K562 (cell line): Measurements from ENCODE around the gene CENPX. TPM values are rescaled to one million over a fixed set of nuclear protein-coding genes. Genes with fewer than 3 reads are reported as not detected.

Experiments used
- CBX1 ChIP-seq: sonication (generic); IDR thresholded peaks from 2 replicates; pipeline ENCODE4 v1.6.1; 2016; ENCODE audit warnings: antibody characterized with exemption, low read depth, mild to moderate bottlenecking
- DMBX1 ChIP-seq: fragments of 250-450 bp; sonication (Bioruptor Pico); IDR thresholded peaks from 2 replicates; pipeline ENCODE4 v1.8.0; 2022; ENCODE audit warnings: inconsistent platforms, mild to moderate bottlenecking, moderate library complexity, borderline replicate concordance
- ELF4 ChIP-seq: fragments of 450-650 bp; formaldehyde crosslinking; IDR thresholded peaks from 2 replicates; pipeline ENCODE4 v1.4.0; 2022; ENCODE audit warnings: missing genetic modification characterization
- HSF4 ChIP-seq: fragments of 250-450 bp; sonication (Bioruptor Pico); IDR thresholded peaks from 2 replicates; pipeline ENCODE4 v2.1.2; 2022; ENCODE audit warnings: mild to moderate bottlenecking, moderate library complexity, borderline replicate concordance
- ILF3 ChIP-seq: fragments of 450-650 bp; IDR thresholded peaks from 2 replicates; pipeline ENCODE4 v1.6.1; 2018; ENCODE audit warnings: antibody characterized with exemption, mild to moderate bottlenecking, moderate library complexity, borderline replicate concordance
- ILK ChIP-seq: fragments of 450-650 bp; IDR thresholded peaks from 2 replicates; pipeline ENCODE4 v1.6.1; 2016; ENCODE audit warnings: missing genetic modification characterization, low read depth, mild to moderate bottlenecking, missing compliant biosample characterization, moderate library complexity, borderline replicate concordance
- MCM7 ChIP-seq, 2 experiments: fragments of 450-650 bp; IDR thresholded peaks; 2 replicates each; pipeline ENCODE4 v1.6.1; 2016 to 2018
- POLR2B ChIP-seq: fragments of 450-650 bp; IDR thresholded peaks from 2 replicates; pipeline ENCODE4 v1.6.1; 2018; ENCODE audit warnings: low read depth; ENCODE audit not compliant: partially characterized antibody
- SMAD4 ChIP-seq: fragments of 250-450 bp; sonication (Bioruptor Pico); conservative IDR thresholded peaks from 2 replicates; pipeline ENCODE4 v1.8.0; 2021; ENCODE audit warnings: inconsistent platforms, mild to moderate bottlenecking, moderate library complexity
- TAF1 ChIP-seq: IDR thresholded peaks from 2 replicates; pipeline ENCODE4 v1.6.1; 2011; ENCODE audit warnings: mild to moderate bottlenecking, low read length, moderate library complexity; ENCODE audit not compliant: insufficient read depth, control insufficient read depth, severe bottlenecking; ENCODE audit errors: extremely low read depth
- THRAP3 ChIP-seq: fragments of 450-650 bp; IDR thresholded peaks from 2 replicates; pipeline ENCODE4 v1.6.1; 2016; ENCODE audit warnings: mild to moderate bottlenecking, inconsistent platforms, borderline replicate concordance
- ZBTB1 ChIP-seq: sonication (generic); formaldehyde crosslinking; IDR thresholded peaks from 2 replicates; pipeline ENCODE4 v1.8.1; 2023; ENCODE audit warnings: missing genetic modification reagents, low read depth, mild to moderate bottlenecking, borderline replicate concordance
- ZNF696 ChIP-seq: fragments of 250-450 bp; sonication (Bioruptor Pico); conservative IDR thresholded peaks from 2 replicates; pipeline ENCODE4 v1.4.0; 2020; ENCODE audit warnings: mild to moderate bottlenecking, moderate library complexity
- polyA plus RNA-seq, 8 experiments: library from polyadenylated mRNA; depleted of rRNA in 4 of 8; stranded (reverse) in 5 of 8; unstranded in 3 of 8; fragments of >200 nt; fragmentation: Nextera tagmentation in 2 of 8; fragmentation: Illumina TruSeq in 1 of 8; extraction: Ambion mirVana in 2 of 8; extraction: Trizol in 1 of 8; gene quantifications; 2 replicates each; pipeline versions ENCODE4 v1.2.1 to v1.2.3, GENCODE V29; 2011 to 2014; ENCODE audit warnings: inconsistent platforms in 1 of 8, missing spikeins in 1 of 8
- total RNA-seq, 7 experiments: library from RNA; depleted of rRNA in 6 of 7; stranded (reverse); fragments of >200 nt in 6 of 7; fragmentation: Illumina TruSeq in 2 of 7; extraction: Trizol in 2 of 7; gene quantifications; 2 replicates each; pipeline versions ENCODE4 v1.2.1 to v1.2.3, GENCODE V29; 2011 to 2021; ENCODE audit warnings: low replicate concordance in 1 of 7
- TF ChIP-seq, protein P1 (sequence below), 3 experiments: IDR thresholded peaks in 2 of 3; conservative IDR thresholded peaks in 1 of 3; 2 replicates each; pipeline ENCODE4 v1.5.1; 2011 to 2012; ENCODE audit warnings: low read length in 3 of 3, mild to moderate bottlenecking in 3 of 3, control low read depth in 2 of 3, improper control_type of control experiment in 1 of 3, inconsistent platforms in 1 of 3, low read depth in 1 of 3, mixed read lengths in 1 of 3, moderate library complexity in 1 of 3; ENCODE audit not compliant: insufficient read depth in 2 of 3
- TF ChIP-seq, protein P2 (sequence below): sonication (generic); formaldehyde crosslinking; IDR thresholded peaks from 2 replicates; pipeline ENCODE4 v1.8.0; 2022; ENCODE audit warnings: mild to moderate bottlenecking, low read depth, missing genetic modification reagents
- TF ChIP-seq, protein P3 (sequence below): fragments of 250-450 bp; sonication (Bioruptor Pico); IDR thresholded peaks from 2 replicates; pipeline ENCODE4 v1.4.0; 2020; ENCODE audit warnings: mild to moderate bottlenecking, moderate library complexity, borderline replicate concordance
- TF ChIP-seq, protein P4 (sequence below), 2 experiments: fragments of 450-650 bp; IDR thresholded peaks; 2 replicates each; pipeline ENCODE4 v1.6.1; 2018; ENCODE audit warnings: mild to moderate bottlenecking in 2 of 2, low read depth in 1 of 2; ENCODE audit not compliant: partially characterized antibody in 2 of 2

The CENPX gene
- total and polyA plus RNA-seq, 9 of the 15 experiments (the other 6 are each of a cell fraction or from before 2014, with no cell fraction given) = 32.7 to 352 (median 127) TPM

DNA sequence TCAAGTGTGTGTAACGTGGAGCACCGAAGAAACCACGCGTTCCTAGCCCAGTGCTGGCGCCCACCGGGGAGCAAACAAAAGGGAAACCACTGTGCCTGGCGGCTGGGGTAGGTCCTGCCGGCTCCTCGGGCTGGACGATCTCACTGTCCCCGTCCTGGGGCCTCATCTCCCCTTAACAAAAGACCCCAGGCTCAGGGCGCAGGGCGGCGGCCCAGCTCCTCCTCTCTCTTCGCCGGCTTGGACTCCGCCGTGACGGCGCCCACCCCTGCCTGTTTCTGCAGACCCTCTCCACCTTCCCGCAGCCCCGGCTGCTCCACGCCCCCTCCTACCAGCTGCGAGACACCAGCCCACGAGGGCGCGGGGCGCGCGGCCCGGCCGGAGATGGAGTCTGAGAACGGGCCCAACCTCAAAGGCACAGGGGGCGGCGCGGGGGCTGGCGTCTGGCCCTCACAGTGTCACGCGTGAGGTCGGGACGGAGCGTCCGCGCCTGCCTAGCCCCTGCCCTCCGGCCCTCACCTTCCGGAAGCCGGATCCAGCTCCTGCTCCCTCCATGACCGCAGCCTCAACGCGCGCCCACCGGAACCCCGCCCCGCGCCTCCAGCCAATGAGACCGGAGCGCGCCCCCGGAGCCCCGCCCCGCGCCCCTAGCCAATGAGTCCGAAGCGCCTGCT is at the start of gene CENPX (continued):
- TF ChIP-seq ZBTB1 (CRISPR knock-in tag) (no peak), HSF4 (CRISPR knock-in tag) (no peak), MCM7 (IDR thresholded peaks at IDR 0.05) (no peak), SMAD4 (no peak), POLR2B (peak; percentile 39), CBX1 (no peak), TAF1 (peak; percentile 68), THRAP3 (no peak), ILK (tag) (no peak), ILF3 (no peak), DMBX1 (CRISPR knock-in tag) (no peak), ZNF696 (CRISPR knock-in tag) (no peak), ELF4 (CRISPR knock-in tag) (no peak)
- TF ChIP-seq, protein P1, sequence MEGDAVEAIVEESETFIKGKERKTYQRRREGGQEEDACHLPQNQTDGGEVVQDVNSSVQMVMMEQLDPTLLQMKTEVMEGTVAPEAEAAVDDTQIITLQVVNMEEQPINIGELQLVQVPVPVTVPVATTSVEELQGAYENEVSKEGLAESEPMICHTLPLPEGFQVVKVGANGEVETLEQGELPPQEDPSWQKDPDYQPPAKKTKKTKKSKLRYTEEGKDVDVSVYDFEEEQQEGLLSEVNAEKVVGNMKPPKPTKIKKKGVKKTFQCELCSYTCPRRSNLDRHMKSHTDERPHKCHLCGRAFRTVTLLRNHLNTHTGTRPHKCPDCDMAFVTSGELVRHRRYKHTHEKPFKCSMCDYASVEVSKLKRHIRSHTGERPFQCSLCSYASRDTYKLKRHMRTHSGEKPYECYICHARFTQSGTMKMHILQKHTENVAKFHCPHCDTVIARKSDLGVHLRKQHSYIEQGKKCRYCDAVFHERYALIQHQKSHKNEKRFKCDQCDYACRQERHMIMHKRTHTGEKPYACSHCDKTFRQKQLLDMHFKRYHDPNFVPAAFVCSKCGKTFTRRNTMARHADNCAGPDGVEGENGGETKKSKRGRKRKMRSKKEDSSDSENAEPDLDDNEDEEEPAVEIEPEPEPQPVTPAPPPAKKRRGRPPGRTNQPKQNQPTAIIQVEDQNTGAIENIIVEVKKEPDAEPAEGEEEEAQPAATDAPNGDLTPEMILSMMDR (IDR thresholded peaks at IDR 0.05 in 2 of 3, conservative IDR thresholded peaks at IDR 0.05 in 1 of 3; ENCODE audit: insufficient read depth in 2 of 3, low read depth in 1 of 3, low read length in 3 of 3) = peak in 1 of 3 experiments; percentile 1; a peak in 1 of 6 replicates
- TF ChIP-seq, protein P2, sequence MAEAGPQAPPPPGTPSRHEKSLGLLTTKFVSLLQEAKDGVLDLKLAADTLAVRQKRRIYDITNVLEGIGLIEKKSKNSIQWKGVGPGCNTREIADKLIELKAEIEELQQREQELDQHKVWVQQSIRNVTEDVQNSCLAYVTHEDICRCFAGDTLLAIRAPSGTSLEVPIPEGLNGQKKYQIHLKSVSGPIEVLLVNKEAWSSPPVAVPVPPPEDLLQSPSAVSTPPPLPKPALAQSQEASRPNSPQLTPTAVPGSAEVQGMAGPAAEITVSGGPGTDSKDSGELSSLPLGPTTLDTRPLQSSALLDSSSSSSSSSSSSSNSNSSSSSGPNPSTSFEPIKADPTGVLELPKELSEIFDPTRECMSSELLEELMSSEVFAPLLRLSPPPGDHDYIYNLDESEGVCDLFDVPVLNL (CRISPR knock-in tag) = no peak
- TF ChIP-seq, protein P3, sequence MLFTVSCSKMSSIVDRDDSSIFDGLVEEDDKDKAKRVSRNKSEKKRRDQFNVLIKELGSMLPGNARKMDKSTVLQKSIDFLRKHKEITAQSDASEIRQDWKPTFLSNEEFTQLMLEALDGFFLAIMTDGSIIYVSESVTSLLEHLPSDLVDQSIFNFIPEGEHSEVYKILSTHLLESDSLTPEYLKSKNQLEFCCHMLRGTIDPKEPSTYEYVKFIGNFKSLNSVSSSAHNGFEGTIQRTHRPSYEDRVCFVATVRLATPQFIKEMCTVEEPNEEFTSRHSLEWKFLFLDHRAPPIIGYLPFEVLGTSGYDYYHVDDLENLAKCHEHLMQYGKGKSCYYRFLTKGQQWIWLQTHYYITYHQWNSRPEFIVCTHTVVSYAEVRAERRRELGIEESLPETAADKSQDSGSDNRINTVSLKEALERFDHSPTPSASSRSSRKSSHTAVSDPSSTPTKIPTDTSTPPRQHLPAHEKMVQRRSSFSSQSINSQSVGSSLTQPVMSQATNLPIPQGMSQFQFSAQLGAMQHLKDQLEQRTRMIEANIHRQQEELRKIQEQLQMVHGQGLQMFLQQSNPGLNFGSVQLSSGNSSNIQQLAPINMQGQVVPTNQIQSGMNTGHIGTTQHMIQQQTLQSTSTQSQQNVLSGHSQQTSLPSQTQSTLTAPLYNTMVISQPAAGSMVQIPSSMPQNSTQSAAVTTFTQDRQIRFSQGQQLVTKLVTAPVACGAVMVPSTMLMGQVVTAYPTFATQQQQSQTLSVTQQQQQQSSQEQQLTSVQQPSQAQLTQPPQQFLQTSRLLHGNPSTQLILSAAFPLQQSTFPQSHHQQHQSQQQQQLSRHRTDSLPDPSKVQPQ (CRISPR knock-in tag) = no peak
- TF ChIP-seq, protein P4, sequence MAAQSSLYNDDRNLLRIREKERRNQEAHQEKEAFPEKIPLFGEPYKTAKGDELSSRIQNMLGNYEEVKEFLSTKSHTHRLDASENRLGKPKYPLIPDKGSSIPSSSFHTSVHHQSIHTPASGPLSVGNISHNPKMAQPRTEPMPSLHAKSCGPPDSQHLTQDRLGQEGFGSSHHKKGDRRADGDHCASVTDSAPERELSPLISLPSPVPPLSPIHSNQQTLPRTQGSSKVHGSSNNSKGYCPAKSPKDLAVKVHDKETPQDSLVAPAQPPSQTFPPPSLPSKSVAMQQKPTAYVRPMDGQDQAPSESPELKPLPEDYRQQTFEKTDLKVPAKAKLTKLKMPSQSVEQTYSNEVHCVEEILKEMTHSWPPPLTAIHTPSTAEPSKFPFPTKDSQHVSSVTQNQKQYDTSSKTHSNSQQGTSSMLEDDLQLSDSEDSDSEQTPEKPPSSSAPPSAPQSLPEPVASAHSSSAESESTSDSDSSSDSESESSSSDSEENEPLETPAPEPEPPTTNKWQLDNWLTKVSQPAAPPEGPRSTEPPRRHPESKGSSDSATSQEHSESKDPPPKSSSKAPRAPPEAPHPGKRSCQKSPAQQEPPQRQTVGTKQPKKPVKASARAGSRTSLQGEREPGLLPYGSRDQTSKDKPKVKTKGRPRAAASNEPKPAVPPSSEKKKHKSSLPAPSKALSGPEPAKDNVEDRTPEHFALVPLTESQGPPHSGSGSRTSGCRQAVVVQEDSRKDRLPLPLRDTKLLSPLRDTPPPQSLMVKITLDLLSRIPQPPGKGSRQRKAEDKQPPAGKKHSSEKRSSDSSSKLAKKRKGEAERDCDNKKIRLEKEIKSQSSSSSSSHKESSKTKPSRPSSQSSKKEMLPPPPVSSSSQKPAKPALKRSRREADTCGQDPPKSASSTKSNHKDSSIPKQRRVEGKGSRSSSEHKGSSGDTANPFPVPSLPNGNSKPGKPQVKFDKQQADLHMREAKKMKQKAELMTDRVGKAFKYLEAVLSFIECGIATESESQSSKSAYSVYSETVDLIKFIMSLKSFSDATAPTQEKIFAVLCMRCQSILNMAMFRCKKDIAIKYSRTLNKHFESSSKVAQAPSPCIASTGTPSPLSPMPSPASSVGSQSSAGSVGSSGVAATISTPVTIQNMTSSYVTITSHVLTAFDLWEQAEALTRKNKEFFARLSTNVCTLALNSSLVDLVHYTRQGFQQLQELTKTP (IDR thresholded peaks at IDR 0.05; ENCODE audit: low read depth in 1 of 2, partially characterized antibody in 2 of 2) = no peak
